GM23248 (cell line): ENCODE data around the gene FGFR1OP2.

ENCODE experiments used
- EZH2 ChIP-seq: fragments of 200-600 bp; sonication (generic); IDR thresholded peaks from 2 replicates; pipeline ENCODE4 v1.6.1; 2018; ENCODE audit warnings: antibody characterized with exemption, mild to moderate bottlenecking; ENCODE audit not compliant: insufficient read depth, poor library complexity, severe bottlenecking
- EZH2phosphoT487 ChIP-seq: fragments of 200-600 bp; sonication (generic); IDR thresholded peaks from 2 replicates; pipeline ENCODE4 v1.6.1; 2018; ENCODE audit warnings: antibody characterized with exemption, moderate library complexity, mild to moderate bottlenecking, low read depth; ENCODE audit not compliant: insufficient read depth

- TF ChIP-seq EZH2phosphoT487 (no peak), EZH2 (no peak)
Observed at GRCh38 chr12:27006797-27007467, 68.7 kb downstream of the FGFR1OP2 start.
